DOHH2 (cell line): Measurements from ENCODE around the gene ITPK1.

Experiments used
- EZH2phosphoT487 ChIP-seq: fragments of 200-600 bp; sonication (generic); IDR thresholded peaks from 2 replicates; pipeline ENCODE4 v1.6.1; 2017; ENCODE audit warnings: borderline replicate concordance, mild to moderate bottlenecking, antibody characterized with exemption, low read length, moderate library complexity, mixed read lengths
- TF ChIP-seq, protein P1 (sequence below): fragments of 200-600 bp; sonication (generic); IDR thresholded peaks from one replicate; pipeline ENCODE4 v1.5.1; 2014; ENCODE audit warnings: antibody characterized with exemption, mild to moderate bottlenecking, low read depth, low read length; ENCODE audit not compliant: poor library complexity, severe bottlenecking

DNA sequence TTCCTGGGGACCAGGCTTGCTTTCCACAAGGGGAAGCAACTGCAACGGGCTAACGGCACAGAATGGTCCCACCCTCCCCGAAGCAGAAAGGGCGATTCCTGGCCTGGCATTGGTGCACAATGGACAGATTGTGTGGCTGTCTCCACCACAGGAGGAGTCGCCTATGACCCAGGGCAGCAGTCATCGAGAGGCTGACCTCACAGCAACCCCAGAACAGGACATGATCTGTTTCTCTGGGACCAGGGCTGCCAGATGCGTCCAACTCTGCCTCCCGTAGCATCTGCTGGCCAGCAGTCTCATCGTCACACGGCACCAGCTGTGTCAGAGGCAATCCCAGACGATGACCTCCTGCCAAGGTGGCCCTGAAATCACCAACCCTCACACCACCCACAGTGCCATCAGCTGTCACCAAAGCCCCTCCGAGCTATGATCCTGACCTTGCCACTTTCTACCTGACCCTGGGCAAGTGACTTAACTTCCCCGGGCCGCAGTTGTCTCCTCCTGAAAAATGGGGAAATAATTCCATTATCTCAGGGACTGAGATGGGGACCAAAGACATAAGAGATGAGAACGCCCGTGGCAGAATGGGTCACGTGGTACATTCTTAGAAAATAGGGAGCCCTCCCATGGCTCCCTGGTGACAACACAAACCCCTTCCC, 106.1 kb downstream of the ITPK1 start:
- TF ChIP-seq, protein P1, sequence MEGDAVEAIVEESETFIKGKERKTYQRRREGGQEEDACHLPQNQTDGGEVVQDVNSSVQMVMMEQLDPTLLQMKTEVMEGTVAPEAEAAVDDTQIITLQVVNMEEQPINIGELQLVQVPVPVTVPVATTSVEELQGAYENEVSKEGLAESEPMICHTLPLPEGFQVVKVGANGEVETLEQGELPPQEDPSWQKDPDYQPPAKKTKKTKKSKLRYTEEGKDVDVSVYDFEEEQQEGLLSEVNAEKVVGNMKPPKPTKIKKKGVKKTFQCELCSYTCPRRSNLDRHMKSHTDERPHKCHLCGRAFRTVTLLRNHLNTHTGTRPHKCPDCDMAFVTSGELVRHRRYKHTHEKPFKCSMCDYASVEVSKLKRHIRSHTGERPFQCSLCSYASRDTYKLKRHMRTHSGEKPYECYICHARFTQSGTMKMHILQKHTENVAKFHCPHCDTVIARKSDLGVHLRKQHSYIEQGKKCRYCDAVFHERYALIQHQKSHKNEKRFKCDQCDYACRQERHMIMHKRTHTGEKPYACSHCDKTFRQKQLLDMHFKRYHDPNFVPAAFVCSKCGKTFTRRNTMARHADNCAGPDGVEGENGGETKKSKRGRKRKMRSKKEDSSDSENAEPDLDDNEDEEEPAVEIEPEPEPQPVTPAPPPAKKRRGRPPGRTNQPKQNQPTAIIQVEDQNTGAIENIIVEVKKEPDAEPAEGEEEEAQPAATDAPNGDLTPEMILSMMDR = no peak
- TF ChIP-seq EZH2phosphoT487 = no peak
